Activated CD4-positive, CD25-positive, alpha-beta regulatory T cell (primary cell): ENCODE results near the gene MACO1.
A peak's percentile ranks its signal among the peaks of the same experiment; 100 is the strongest.
"Not testable (repeated sequence)": the region's sequence is repeated elsewhere in the genome, so short reads cannot be mapped to it uniquely, and the experiment has no call there.

Source experiments
- DNase-seq, 4 experiments: peaks; one replicate each; lab custom pipeline; 2025; lab: John Stamatoyannopoulos, UW

The MACO1 gene

DNA sequence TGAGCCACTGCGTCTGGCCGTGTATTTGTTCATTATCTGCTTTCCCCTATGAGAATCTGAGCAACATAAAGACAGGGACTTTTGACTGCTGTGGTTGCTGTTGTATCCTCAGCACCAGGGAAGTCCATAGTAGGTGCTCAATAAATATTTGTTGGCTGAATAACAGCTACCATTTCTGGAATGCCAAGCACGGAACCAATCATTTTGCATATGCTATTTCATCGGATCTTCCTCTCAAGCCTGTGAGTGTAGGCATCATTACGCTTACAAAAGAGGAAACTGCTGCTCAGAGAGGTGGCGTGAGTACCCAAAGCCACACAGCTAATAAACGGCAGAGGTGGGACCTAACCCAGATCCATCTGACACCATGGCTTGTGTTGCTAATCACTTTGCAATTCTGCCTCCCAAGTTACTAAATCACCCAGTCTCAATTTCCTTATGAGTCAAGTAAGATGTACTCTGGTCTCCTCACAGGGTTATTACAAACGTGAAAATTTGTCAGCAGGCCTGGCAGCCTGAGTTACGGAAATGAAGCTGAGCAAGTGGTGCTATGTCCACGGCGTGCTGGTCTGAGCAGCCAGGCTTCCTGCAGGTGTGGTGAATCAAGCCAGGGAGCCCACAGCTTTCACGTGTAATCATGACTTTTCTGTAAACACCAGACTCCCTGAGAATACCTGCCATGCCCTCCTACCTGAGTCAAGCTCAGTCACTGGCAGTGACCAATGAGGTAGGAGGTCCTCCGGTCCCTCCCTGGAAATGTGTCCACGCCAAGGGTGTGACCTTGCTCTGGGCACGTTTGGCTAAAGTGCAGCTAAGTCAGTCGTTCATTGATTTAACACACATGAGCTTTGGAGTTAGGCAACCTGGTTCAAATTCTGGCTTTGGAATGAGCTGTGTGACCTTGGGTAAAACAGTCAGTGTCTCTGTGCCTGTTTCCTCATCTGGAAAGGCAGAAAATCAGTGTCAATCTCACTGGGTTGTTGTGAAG is 5.3 kb upstream of the MACO1 start:
- DNase-seq = no peak

DNA sequence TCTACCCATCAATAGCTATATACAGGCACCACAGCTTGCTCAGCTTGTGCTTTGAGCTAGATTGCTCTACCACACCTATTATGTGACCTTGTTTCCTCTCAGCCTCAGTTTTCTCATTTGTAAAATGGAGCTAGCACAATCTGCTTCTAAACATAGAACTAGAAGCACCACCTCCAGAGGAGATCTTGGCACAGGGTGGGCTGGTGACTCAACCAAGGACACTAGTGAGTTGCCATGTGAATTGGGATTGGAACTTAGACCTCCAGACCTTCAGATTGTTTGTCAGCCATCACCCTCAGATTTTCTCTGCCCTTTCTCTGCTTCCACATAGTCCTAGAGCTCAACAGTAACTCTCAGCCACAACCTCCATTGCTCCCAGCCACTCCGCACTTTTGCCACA is 3.0 kb upstream of the MACO1 start:
- DNase-seq = no peak

DNA sequence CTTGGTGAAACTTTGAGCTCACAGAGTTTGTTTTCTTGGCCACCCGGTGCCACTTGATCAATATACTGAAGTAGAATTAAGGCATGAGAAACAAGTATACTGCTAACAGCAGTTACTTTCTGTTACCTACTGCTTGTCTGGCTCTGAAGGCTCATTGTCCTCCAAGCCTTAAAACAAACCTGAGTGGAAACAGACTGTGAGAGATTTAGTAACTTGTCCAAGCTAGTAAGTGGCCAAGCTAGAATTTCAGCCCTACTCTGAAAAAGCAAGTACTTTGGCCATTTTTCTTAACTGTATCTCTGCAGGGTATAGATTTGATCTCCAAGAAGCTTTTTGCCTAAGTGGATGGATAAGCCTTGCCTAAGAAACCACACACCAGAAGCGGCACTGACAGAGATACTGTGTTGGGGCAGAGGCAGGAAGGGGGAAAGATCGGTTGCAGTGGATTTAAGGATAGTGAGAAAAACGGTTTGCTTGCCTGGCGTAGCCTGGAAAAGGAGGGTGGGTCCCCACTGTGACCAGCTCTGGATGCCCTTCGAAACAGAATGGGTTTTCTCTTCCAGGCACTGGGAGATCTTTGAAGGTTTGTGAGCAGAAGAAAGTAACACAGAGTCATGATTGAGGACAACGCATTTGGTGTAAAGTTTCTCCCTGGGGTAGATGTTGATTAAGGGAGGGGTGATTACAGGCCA is 2.1 kb upstream of the MACO1 start:
- no peak for DNase-seq

DNA sequence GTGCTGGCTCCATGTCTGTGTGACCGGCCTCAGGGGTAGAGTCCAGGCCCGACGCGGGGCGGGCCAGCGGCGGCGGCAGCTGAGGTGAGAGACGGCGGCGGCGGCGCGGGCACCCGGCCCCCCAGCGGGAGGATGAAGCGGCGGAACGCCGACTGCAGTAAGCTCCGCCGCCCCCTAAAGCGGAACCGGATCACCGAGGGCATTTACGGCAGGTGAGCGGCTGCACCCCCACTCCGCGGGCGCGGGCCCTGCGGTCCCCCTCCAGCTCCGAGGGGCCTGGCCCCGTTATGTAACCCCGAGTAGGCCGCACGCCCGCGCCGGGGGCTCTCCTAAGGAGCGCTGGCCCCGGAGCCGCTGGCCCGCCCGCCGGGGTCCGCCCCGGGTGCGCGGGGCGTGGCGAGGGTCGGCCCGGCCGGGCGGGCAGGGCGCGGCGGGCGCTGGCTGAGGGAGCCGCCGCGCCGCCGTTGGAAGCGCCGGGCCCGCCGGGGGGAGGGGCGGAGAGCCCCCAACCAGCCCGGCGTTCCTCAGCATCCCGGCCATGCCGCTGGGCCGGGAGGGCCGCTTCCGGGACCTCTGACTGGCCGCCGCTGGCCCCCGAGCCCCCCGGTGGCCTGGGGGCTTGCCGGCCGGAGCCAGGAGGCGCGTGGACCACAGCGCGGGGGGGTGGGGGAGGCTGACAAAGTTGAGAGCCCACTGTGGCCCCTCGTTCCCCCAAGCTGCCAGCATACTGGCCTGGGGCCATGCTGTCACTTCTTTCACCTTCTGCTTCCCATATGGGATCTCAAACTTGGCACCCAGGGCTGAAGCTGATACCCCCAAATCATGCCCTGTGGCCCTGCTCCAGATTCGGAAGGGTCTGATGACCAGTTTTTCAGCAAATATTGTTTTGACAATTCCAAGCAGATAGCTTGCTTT is 527 bp downstream of the MACO1 start:
- DNase-seq = peak in 3 of 4 experiments; percentile 56 to 77 (median 77)

DNA sequence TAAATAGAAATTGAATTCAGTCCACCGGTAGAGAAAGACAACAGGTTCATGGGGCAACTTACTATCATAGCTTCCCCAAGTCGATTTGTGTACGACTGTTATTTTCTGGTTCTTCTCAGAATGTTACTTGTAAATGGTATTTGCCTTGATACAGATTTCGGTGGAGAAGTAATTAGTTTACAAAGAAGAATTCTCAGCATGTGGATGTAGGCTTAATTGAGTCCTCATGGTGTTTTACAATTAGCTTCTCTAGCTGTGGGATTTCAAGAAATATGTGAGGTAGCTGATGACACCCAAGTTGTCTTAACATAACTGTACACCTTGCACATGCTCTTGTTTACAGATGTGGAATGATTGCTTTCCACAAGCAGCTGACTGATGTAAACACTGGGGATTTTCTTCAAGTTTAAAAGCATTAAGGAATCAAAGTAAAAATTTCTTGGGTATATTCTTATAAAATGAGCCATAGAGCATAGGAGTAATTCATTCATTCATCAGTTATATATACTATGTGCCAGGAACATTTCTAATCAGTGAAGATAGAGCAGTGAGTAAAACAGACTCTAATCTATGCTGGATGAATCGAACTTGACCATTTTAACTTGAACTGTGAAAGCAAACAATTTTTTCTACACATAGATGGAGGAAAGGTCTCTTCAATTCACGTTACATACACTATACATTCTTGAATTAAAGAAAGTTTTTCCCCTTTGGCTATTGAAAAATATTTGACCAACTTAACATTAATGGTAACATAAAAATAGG is 1.4 kb downstream of the MACO1 start:
- DNase-seq = no peak

DNA sequence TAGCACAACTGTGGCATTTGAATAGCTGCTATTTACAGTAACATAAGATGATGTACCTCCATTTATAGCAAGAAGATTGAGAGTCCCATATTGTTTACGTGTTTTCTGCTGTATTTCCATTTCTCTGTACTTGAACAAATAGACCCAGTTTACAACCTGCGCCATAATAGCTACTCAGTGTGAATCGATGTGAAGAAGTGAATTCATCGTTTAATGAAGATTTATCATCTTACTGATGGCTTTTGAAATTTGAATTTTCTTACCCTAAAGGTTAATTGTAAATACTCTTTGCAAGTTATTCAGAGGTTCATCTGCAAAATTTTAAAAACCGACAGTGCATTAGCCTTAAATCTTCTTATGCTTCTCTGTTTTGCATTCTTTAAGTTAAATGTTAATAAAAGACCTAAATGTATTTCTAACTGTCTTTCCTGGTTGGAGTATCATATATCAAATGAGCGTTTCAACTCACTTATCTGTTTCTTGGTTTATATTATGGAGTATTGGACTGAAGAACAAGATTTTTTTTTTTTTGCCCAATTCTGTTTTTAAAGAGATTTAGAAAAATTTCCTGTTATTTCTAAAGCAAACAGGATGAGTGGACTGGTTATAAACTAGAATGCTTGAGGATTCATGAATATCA is 2.2 kb downstream of the MACO1 start:
- no peak for DNase-seq

DNA sequence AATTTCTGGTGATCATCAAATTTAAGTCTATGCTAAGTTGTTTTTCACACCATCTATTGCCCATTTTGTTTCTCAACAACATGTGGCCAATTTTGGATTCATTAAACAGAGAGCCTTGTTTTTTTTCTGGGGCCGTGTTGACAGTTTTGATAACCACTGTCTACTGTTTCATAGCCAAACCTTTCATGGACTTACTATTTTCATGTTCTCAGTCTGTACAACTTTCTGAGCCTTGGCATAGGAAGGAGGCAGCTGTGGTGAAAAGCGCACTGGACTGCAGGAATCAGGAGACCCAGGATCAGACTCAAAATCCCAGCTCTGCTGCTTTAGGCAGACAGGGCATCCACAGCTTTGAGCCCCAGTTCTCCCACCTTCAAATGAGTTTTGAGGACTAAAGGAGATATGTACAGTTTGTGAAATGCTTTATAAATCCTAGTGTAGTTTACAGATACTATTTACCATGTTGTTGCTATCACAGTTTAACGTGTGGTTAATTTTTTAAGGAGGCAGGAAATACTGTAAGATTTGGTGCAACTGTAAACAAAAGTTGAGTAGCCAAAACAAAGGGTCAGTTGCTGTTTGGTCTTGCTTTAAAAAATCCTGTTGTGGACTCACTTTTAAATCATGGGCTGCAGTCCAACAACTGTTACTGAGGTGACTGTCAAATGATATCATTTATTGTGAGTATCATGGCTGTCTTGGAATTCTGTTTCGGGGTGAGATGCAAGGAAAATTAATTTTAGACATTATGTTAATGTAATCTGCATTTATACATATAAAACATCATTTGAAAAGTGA is 2.9 kb downstream of the MACO1 start:
- DNase-seq = no peak

DNA sequence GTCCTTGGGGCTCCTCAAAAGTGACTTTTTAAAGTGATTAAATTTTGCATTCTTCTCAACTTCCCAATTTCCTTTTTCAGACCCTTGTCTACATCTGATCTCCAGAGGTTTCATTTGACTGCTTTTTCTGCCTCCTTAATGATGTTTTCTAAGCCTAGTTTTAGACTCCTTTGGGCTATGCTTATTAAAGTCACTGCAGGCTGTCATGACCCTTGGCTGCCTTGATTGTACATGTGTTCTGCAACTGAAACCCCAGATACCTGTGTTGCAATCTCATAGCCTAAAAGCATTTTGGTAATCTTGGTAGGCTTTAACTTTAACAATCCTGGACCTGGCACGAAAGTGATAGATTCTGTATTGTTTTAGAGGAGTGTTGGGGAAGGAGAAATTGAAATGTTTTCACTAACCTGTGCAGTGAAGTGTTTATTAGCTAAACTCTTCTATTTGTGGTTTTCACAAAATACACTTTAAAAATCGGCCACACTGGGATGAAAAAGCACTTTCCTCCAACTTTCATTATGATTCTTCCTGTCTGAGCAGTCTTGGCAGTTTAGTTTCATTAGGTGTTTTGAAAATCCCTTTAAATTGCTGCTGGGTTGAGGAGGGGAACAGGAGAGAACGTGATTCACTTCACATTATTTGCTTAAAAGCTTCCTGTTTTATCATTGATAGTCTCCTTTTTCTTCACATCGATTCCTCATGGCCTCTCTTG is 4.9 kb downstream of the MACO1 start:
- DNase-seq = no peak

DNA sequence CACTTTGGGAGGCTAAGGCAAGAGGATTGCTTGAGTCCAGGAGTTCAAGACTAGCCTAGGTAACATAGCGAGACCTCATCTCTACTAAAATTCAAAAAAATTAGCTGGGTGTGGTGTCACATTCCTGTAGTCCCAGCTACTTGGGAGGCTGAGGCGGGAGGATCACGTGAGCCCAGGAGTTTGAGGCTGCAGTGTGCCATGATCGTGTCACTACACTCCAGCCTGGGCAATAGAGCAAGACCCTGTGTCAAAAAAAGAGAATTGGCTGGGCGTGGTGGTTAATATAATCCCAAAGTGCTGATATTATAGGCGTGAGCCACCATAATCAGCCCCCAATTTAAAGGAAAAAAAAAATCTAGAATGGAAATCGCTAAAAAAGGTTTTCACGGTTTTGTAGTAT is 7.0 kb downstream of the MACO1 start:
- DNase-seq = no peak

DNA sequence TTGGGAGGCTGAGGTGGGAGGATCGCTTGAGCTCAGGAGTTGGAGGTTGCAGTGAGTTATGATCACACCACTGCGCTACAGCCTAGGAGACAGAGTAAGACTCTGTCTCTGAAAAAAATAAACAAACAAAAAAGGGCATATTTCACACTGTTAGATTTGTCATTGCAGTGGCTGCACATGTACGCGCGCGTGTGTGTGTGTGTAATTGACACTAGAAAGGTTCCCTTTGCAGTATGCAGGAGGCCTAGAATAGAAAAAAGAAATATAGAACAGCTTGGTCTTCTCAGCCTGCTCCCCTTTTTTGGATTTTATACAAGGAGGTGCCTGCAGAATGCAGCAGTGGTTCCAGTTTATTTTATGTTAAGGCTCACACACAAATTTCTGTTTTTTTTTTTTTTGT is 8.6 kb downstream of the MACO1 start:
- DNase-seq = no peak

DNA sequence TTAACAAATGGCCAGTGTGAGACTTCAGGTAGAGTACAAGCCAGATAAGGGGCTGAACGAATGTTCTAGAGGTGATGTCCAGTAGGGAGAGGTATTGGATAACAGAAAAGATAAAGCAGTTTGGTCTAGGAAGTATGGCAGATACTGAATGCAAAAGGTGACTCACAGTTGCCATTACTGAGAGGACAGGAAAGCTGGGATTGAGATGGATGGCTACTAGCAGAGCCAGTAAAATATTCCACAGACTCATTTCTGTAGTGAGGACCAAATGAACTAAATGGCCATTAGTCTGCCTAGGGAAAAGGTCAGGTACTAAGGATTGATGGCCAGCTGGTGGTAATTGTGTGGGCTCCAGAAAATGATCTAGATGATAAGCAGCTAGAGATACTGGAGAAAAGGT is 11.5 kb downstream of the MACO1 start:
- no peak for DNase-seq

DNA sequence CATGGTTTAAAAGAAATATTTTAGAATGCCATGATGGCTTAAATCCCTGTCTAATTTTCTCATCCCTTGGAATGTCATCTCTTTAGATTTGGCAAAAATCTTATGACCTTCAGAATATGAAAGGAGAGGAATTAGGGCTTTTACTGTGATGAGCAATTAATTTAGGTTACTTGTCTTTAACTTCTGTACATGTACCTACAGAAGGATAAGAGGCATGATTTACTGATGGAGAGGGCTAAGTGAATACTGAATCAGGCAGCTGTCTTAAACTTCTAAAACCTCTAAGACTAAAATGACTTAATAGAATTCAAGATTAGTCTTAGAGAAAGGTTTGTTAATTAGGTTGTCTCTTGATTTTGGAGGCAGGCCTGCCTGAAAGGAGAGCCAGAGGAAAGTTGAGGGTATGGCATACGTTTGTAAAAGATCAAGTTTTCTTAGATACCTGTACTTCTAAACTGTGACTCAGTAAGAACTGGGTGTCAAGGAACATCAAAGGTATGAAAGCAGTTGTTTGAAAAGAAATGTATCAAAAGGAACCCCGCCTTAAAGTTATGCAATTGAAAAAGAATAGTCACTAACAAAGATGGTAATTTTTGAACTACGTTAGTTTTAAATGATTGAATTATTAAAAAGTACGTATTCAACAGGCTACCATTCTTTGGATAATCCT is 12.5 kb downstream of the MACO1 start:
- DNase-seq = no peak

DNA sequence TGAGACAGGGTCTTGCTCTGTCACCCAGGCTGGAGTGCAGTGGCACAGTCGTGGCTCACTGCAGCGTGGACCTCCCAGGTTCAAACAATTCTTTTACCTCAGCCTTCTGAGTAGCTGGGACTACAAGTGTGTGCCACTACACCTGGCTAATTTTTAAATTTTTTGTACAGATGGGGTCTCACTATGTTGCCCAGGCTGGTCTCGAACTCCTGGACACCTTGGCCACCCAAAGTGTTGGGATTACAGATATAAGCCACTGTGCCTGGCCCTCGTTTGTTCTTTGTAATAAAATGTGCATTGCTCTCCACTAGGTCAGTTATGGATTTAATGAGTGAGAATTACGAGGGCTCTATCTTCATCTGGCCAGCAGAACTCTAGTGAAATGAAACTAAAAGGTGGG is 13.9 kb downstream of the MACO1 start:
- not testable (repeated sequence) for DNase-seq

DNA sequence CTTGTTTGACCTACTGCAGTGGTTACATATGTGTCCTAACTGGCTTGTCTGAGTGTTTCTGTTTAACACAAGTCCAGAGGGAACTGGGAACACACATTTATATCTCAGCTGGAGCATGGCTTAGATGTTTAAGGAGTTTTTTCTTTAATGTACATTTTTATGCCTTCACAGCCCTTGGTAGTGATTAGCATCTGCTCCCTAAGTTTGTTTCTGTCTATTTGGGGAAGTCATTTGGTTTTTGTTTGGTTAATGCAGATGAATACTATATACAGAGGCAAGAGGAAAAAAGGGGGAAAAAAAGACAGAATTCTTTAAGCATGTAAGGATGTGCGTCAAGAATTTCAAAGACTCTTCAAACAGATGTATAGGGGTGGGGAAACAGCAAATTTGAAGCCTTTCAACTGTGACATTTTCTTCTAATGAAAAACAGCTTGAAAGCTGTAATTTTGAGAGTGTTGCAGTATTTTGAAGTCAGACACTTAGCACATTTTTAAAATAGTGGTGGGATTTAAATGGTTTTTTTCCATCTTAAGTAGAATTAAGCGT is 15.4 kb downstream of the MACO1 start:
- DNase-seq = no peak

DNA sequence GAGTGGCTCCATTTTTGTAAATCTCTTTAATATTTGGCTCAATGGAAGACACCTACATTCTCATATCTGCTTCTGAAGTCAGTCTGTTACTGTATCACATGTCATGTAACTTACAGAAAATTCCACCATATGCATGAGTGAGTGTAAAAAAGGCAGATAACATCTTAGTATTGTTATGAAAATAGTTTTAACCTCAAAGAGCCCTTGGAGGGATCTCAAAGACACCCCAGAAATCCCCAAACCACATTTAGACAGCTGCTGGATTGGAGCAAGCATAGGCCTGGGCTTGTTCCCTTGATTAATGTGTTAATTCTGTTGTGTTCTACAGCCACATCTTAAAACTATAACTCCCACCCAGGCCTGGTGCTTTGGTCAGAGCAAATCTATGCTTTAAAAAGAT is 16.9 kb downstream of the MACO1 start:
- no peak for DNase-seq

DNA sequence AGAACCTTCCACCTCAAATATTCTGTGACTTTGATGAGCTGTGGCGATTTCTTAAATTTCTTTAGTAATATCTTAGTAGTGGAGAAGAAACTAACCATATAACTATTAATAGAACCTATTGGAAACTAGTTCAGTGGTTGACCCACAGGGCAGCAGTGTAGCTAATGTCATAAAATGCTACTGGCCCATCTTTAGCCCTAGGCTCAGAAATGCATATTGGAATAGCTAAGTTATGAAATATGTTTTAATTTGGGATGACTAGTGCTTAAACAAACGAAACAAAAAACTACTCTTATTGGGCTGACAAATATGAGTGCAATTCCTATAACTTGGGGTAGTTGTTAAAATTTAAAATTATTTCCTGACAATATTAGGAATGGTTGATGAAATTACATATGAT is 20.2 kb downstream of the MACO1 start:
- DNase-seq = no peak

DNA sequence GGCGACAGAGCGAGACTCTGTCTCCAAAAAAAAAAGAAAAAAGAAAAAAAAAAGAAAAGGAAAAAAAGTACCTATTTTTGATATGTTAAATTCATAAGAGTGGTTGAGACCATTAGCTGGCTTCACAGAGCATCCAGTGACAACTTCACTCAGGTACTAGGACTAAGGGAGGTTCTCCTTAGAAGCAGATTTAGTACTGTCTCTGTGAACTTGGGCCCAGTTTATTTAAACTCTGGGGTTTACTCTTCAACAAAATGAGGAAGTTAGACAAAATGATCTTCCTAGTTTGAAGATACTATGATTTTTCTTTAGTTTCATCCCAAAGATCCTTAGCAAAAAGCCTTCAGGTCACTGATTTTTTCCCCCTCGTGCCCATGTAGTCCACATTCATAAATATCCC is 21.2 kb downstream of the MACO1 start:
- DNase-seq = no peak

DNA sequence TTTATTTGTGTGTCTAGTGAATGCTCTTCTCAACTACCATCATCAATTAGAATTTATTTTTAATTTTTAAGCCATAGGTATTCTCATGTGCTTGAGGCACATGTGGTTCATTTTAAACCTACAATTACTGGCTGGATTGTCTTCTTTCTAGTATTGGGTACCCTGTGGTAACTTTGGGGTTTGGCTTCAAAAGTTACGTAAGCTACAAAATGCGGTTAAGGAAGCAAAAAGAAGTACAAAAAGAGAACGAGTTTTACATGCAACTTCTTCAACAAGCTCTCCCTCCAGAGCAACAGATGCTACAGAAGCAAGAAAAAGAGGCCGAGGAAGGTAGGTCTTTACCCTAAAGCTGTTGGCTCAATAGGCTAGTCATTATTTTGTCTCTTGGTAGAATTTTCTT is 25.8 kb downstream of the MACO1 start:
- DNase-seq = no peak
